MM.1S (cell line): Measurements from ENCODE around the gene TMEM86A.

Source experiments
- EZH2 ChIP-seq: fragments of 300-600 bp; sonication (generic); optimal IDR thresholded peaks from 2 replicates; pipeline ENCODE3; 2017; ENCODE audit warnings: low read depth, mild to moderate bottlenecking, antibody characterized with exemption, low read length, mixed read lengths
- TF ChIP-seq, protein P1 (sequence below): fragments of 300-600 bp; sonication (generic); IDR thresholded peaks from 2 replicates; pipeline ENCODE4 v1.5.1; 2016; ENCODE audit warnings: antibody characterized with exemption, low read length, mixed read lengths

DNA sequence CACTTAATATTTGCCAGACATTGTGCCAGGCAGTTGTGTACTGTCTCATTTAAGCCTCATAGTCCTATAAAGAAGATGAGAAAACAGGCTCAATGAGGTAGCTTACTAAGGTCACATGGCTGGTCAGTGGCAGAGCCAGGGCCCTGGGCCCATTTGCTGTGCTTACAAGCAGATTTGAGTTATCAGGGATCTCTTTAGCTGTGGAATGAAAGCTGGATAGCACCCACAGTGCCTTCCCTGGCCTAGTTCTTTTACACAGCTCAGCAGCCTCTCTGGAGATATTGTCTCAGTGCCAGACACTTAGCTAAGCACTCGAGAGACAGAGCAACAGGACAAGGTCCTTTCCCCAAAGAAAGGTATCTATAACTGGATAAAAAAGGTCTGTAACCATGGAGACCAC is 6.1 kb downstream of the TMEM86A start:
- TF ChIP-seq EZH2: no peak
- TF ChIP-seq, protein P1, sequence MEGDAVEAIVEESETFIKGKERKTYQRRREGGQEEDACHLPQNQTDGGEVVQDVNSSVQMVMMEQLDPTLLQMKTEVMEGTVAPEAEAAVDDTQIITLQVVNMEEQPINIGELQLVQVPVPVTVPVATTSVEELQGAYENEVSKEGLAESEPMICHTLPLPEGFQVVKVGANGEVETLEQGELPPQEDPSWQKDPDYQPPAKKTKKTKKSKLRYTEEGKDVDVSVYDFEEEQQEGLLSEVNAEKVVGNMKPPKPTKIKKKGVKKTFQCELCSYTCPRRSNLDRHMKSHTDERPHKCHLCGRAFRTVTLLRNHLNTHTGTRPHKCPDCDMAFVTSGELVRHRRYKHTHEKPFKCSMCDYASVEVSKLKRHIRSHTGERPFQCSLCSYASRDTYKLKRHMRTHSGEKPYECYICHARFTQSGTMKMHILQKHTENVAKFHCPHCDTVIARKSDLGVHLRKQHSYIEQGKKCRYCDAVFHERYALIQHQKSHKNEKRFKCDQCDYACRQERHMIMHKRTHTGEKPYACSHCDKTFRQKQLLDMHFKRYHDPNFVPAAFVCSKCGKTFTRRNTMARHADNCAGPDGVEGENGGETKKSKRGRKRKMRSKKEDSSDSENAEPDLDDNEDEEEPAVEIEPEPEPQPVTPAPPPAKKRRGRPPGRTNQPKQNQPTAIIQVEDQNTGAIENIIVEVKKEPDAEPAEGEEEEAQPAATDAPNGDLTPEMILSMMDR: no peak
